PC-9 (cell line): ENCODE results near the gene PET100. TPM values are rescaled to one million over a fixed set of nuclear protein-coding genes. Genes with fewer than 3 reads are reported as not detected.

Experiments used
- BruUV-seq: library from RNA; stranded (reverse); fragments of 400-500 nt; replicated peaks from 2 replicates; lab custom pipeline; 2021; lab: Mats Ljungman, UMichigan
- CTCF ChIA-PET: fragments of 300-600 bp; sonication (Branson Sonifier 250); formaldehyde crosslinking; loops from one replicate; lab custom pipeline; 2022; ENCODE audit warnings: antibody characterized with exemption; lab: Charles Lee
- POLR2A ChIA-PET: fragments of 300-600 bp; sonication (Branson Sonifier 250); formaldehyde crosslinking; loops from one replicate; lab custom pipeline; 2022; ENCODE audit warnings: antibody characterized with exemption; ENCODE audit not compliant: unreplicated experiment; lab: Charles Lee
- DNase-seq, 2 experiments: peaks; one replicate each; pipeline versions ENCODE4 v3.0.0 to v3.0.0-alpha.2; 2015 to 2022; ENCODE audit warnings: mixed read lengths in 1 of 2
- H2AFZ ChIP-seq: fragments of 200-600 bp; sonication (generic); 2 replicates; pipeline ENCODE4 v1.8.1; 2017; ENCODE audit warnings: antibody characterized with exemption
- H3F3A ChIP-seq: fragments of 200-600 bp; sonication (generic); 2 replicates; pipeline ENCODE4 v1.8.1; 2017; ENCODE audit warnings: antibody characterized with exemption, mild to moderate bottlenecking, low read depth; ENCODE audit not compliant: insufficient read depth
- H3K27ac ChIP-seq: fragments of 200-600 bp; sonication (generic); 2 replicates; pipeline ENCODE4 v1.6.1; 2016; ENCODE audit warnings: mixed run types
- H3K27me3 ChIP-seq: fragments of 200-600 bp; sonication (generic); 2 replicates; pipeline ENCODE4 v1.6.1; 2016; ENCODE audit warnings: low read depth, mixed run types; ENCODE audit not compliant: insufficient read depth
- H3K36me3 ChIP-seq: fragments of 200-600 bp; sonication (generic); 2 replicates; pipeline ENCODE4 v1.6.1; 2016; ENCODE audit warnings: low read depth, mixed run types
- H3K4me1 ChIP-seq: fragments of 200-600 bp; sonication (generic); replicated peaks from 2 replicates; pipeline ENCODE4 v1.6.1; 2016; ENCODE audit warnings: mixed run types; ENCODE audit not compliant: insufficient read depth
- H3K4me2 ChIP-seq: fragments of 200-600 bp; sonication (generic); 2 replicates; pipeline ENCODE4 v1.6.1; 2017; ENCODE audit warnings: mixed run types
- H3K4me3 ChIP-seq: fragments of 200-600 bp; sonication (generic); 2 replicates; pipeline ENCODE4 v1.6.1; 2016; ENCODE audit warnings: mixed run types
- H3K79me2 ChIP-seq: fragments of 200-600 bp; sonication (generic); 2 replicates; pipeline ENCODE4 v1.6.1; 2017; ENCODE audit warnings: low read depth, mixed run types
- H3K9me2 ChIP-seq: fragments of 200-600 bp; sonication (generic); 2 replicates; pipeline ENCODE4 v1.8.1; 2017; ENCODE audit warnings: mild to moderate bottlenecking; ENCODE audit not compliant: insufficient read depth
- H3K9me3 ChIP-seq: fragments of 200-600 bp; sonication (generic); 2 replicates; pipeline ENCODE4 v1.8.1; 2016; ENCODE audit warnings: low read depth; ENCODE audit not compliant: insufficient read depth
- H4K20me1 ChIP-seq: fragments of 200-600 bp; sonication (generic); 2 replicates; pipeline ENCODE4 v1.8.1; 2017; ENCODE audit not compliant: insufficient read depth
- CTCF ChIP-seq: fragments of 200-600 bp; sonication (generic); conservative IDR thresholded peaks from 2 replicates; pipeline ENCODE4 v1.6.1; 2017; ENCODE audit warnings: mixed run types, antibody characterized with exemption, mild to moderate bottlenecking, moderate library complexity
- EZH2 ChIP-seq: fragments of 200-600 bp; sonication (generic); IDR thresholded peaks from 2 replicates; pipeline ENCODE4 v1.8.0; 2017; ENCODE audit warnings: antibody characterized with exemption, low read depth
- intact Hi-C: fragments of 100-400 bp; cut with micrococcal nuclease; formaldehyde crosslinking; loops from one replicate; pipeline ENCODE4 v1.10.0; 2022; ENCODE audit not compliant: unreplicated experiment
- total RNA-seq: library from RNA; stranded (reverse); gene quantifications from 2 replicates; pipeline ENCODE4 v1.2.3, GENCODE V29; 2021

Gene PET100
- total RNA-seq, 1 experiment from 2014 or later, result 149 TPM

- BruUV-seq, result no TSS peak
- Histone ChIP-seq H3K79me2 (peaks cover 13% of the 10 kb centered on the region; the same call in 1 of the 2 replicates), H4K20me1 (peaks cover 21% of the 10 kb centered on the region; the same call in 1 of the 2 replicates), H3K4me3 (no peak overlapping the region), H2AFZ (no peak overlapping the region), H3K36me3 (no peaks in the 10 kb centered on the region; the same call in 1 of the 2 replicates), H3K4me1 (no peaks in the 10 kb centered on the region), H3K27ac (no peak overlapping the region), H3K27me3 (no peaks in the 10 kb centered on the region), H3K4me2 (no peak overlapping the region), H3K9me2 (no peaks in the 10 kb centered on the region), H3F3A (peaks cover 33% of the 10 kb centered on the region; the same call in 1 of the 2 replicates), H3K9me3 (no peaks in the 10 kb centered on the region)
- intact Hi-C loops, result no loop called here
- peak; percentile 17 to 79 for DNase-seq
- TF ChIP-seq EZH2 (no peak), CTCF (no peak)
- CTCF ChIA-PET, result interaction anchor here (0.6 to 1.3 kb wide), 2 partner anchors 37 to 317 kb away, joined by 5 to 12 read pairs; no protein-coding TSS in a partner anchor
- POLR2A ChIA-PET, result no interaction called here
Measured at GRCh38 chr19:7605490-7606222, 23.9 kb upstream of the PET100 start.

GRCh38 chr19:7606289-7606688, 23.3 kb upstream of the PET100 start:
- Histone ChIP-seq H3K27ac (no peak overlapping the region), H3K27me3 (no peaks in the 10 kb centered on the region), H4K20me1 (peaks cover 21% of the 10 kb centered on the region; the same call in 1 of the 2 replicates), H3K79me2 (peaks cover 8% of the 10 kb centered on the region; the same call in 1 of the 2 replicates), H3K4me1 (no peaks in the 10 kb centered on the region), H2AFZ (no peak overlapping the region), H3K9me3 (no peaks in the 10 kb centered on the region), H3K36me3 (no peaks in the 10 kb centered on the region; the same call in 1 of the 2 replicates), H3K4me3 (no peak overlapping the region), H3K9me2 (no peaks in the 10 kb centered on the region), H3K4me2 (no peak overlapping the region), H3F3A (peaks cover 31% of the 10 kb centered on the region; the same call in 1 of the 2 replicates)
- no peak for DNase-seq
- no TSS peak for BruUV-seq
- TF ChIP-seq EZH2, result no peak
- no peak for TF ChIP-seq CTCF
- intact Hi-C loops, result no loop called here
- ChIA-PET POLR2A (no interaction called here), CTCF (interaction anchor here (0.6 to 1.3 kb wide), 2 partner anchors 38 to 317 kb away, joined by 5 to 12 read pairs; no protein-coding TSS in a partner anchor)

GRCh38 chr19:7607212-7607873, 22.2 kb upstream of the PET100 start:
- no peak overlapping the region for H3K27ac ChIP-seq
- H3K4me1 ChIP-seq, result no peaks in the 10 kb centered on the region
- 0 out of 2 replicates have a peak, but pooled peaks cover under 1% of the 10 kb centered on the region for H3K79me2 ChIP-seq
- no TSS peak for BruUV-seq
- peaks cover 21% of the 10 kb centered on the region; the same call in 1 of the 2 replicates for H4K20me1 ChIP-seq
- CTCF ChIA-PET, result no interaction called here
- H2AFZ ChIP-seq, result no peak overlapping the region
- H3K9me3 ChIP-seq, result no peaks in the 10 kb centered on the region
- POLR2A ChIA-PET, result no interaction called here
- no peaks in the 10 kb centered on the region for H3K27me3 ChIP-seq
- no peak overlapping the region for H3K4me3 ChIP-seq
- no peak for DNase-seq
- H3K9me2 ChIP-seq, result no peaks in the 10 kb centered on the region
- intact Hi-C loops, result no loop called here
- no peak overlapping the region for H3K4me2 ChIP-seq
- no peaks in the 10 kb centered on the region; the same call in 1 of the 2 replicates for H3K36me3 ChIP-seq
- no peak for TF ChIP-seq CTCF
- TF ChIP-seq EZH2, result no peak
- H3F3A ChIP-seq, result peaks cover 30% of the 10 kb centered on the region; the same call in 1 of the 2 replicates
